VCaP (cell line): ENCODE measurements around the gene NXN.
A peak's percentile ranks its signal among the peaks of the same experiment; 100 is the strongest.

Experiments used
- H3K27ac ChIP-seq: fragments of 450-650 bp; 2 replicates; pipeline ENCODE4 v1.5.1; 2017
- CTCF ChIP-seq: fragments of 450-650 bp; conservative IDR thresholded peaks from 2 replicates; pipeline ENCODE4 v1.5.1; 2017; ENCODE audit warnings: mild to moderate bottlenecking, moderate library complexity

Gene NXN

GRCh38 chr17:1010086-1010450 lies 30.5 kb upstream of the NXN start:
- no peak for TF ChIP-seq CTCF

GRCh38 chr17:1009229-1010085 lies 29.9 kb upstream of the NXN start:
- TF ChIP-seq CTCF = no peak
- H3K27ac ChIP-seq = peak overlapping the region; percentile 28

More at GRCh38 chr17:1010086-1010450, 30.5 kb upstream of the NXN start:
- H3K27ac ChIP-seq = peak overlapping the region; percentile 28; the same call in 1 of the 2 replicates

GRCh38 chr17:1008008-1008761 lies 28.6 kb upstream of the NXN start:
- H3K27ac ChIP-seq = peak overlapping the region; percentile 100

GRCh38 chr17:1007310-1008007 lies 27.9 kb upstream of the NXN start:
- no peak for TF ChIP-seq CTCF
- H3K27ac ChIP-seq = peak overlapping the region; percentile 100

More at GRCh38 chr17:1008008-1008761, 28.6 kb upstream of the NXN start:
- TF ChIP-seq CTCF = no peak

- peak overlapping the region; percentile 100 for H3K27ac ChIP-seq
- no peak for TF ChIP-seq CTCF
Observed at GRCh38 chr17:1006054-1006453, 26.5 kb upstream of the NXN start.

GRCh38 chr17:1005361-1005946 lies 25.9 kb upstream of the NXN start:
- no peak for TF ChIP-seq CTCF

More at GRCh38 chr17:1005361-1005946, 25.9 kb upstream of the NXN start:
- H3K27ac ChIP-seq = peak overlapping the region; percentile 100
